GF-D8 (cell line): ENCODE measurements around the gene NAPA.

Source experiments
- DNase-seq: peaks from one replicate; lab custom pipeline; 2025; lab: John Stamatoyannopoulos, UW

NAPA gene

DNA sequence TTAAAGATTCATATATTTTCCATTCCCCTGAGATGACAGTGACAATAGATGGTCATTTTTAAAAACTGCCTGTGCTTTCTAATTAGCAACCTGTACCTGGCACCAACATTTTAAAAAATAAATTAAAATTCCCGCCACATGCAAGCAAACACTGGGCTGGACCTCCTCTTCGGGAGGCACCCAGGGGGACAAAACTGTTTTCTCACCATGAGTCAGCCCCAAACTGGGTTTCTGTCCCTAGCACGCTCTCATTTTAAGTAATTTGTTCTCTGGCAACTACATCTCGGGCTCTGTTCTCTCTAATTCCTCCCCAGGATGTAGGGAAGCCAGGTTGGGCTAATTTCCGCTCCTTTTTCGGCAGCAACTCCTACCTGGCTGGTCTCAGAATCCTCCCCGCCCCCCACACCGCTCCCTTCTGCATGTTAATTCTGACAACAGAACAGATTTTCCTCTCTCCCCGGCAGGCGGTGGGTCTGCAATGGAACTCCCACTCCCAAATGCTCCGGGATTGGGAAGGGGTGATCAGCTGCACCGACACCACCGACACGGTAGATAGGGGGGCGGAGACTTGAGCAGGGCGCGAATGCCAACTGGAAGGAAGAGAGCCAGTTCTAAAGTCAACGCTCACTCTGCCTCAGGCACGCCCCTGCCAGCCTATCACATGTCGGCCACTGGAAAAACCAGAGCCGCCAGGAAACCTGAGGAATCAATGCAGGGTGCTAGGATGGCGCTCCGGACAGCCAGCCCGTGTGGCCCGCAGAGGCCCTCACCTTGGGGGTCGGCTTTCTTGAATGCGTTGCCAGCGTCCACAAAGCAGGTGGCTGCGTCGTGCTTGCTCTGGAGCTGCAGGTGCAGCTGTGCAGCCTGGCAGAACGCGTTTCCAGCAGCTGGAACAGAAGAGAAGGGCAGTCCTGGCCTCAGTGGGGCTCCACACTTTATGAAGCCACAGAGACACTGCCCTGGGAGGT, 14.7 kb downstream of the NAPA start:
- no peak for DNase-seq

- DNase-seq: no peak
Observed at GRCh38 chr19:47499371-47499770, 15.5 kb downstream of the NAPA start.

DNA sequence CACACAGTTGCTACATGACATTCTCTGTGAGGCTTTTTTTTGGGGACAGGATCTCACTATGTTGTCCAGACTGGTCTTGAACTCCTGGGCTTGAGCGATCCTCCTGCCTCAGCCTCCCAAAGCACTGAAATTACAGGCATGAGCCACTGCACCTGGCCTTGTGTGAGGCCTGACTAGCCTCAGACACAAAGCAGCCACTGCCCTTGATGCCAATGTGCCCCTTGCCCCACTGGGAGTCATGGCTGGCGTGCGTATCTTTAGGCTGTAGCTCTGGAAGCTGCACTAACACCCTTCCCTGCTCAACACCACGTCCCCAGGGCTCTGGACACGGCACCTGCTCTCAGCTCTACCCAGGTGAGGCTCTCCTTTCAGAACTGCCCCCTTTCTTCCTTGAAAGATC, 16.3 kb downstream of the NAPA start:
- DNase-seq: no peak

DNA sequence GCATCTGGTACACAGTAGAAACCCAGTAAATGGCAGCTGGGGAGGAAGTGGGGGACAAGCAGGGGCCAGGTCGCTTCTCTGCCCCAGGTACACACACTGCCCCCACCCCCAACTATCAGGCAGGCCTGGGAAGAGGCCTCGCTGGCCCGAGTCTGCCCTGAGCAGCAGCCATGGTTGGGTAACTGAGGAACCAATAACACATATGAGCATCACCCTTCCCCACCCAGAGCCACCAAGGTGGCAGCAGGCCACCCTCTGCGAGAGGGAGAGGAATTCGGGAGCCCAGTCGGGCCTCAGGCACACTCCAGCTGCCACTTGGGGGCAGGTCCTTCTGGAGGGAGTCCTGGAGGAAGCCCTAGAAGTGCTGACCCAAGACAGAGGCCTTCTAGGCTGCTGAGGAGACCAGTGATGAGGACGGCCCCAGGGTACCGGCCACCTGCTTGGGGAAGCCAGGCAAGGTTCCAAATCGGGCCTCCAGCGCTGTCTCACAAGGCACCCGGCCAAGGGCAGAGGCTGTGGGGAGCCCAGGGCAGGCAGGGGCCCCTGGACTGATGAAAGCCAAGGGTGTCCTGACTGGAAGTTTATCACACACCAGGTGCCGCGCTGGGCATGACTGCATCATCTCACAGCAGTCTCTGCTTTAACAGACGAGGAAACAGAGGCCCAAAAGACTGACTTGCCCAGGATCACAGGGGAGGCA, 16.9 kb downstream of the NAPA start:
- no peak for DNase-seq

GRCh38 chr19:47497050-47497766, 17.7 kb downstream of the NAPA start:
- no peak for DNase-seq

- DNase-seq: no peak
Observed at GRCh38 chr19:47495478-47496372, 19.1 kb downstream of the NAPA start.

- DNase-seq: peak; percentile 30
Observed at GRCh38 chr19:47494729-47495128, 20.1 kb downstream of the NAPA start.

- DNase-seq: no peak
Observed at GRCh38 chr19:47494211-47494547, 20.7 kb downstream of the NAPA start.

DNA sequence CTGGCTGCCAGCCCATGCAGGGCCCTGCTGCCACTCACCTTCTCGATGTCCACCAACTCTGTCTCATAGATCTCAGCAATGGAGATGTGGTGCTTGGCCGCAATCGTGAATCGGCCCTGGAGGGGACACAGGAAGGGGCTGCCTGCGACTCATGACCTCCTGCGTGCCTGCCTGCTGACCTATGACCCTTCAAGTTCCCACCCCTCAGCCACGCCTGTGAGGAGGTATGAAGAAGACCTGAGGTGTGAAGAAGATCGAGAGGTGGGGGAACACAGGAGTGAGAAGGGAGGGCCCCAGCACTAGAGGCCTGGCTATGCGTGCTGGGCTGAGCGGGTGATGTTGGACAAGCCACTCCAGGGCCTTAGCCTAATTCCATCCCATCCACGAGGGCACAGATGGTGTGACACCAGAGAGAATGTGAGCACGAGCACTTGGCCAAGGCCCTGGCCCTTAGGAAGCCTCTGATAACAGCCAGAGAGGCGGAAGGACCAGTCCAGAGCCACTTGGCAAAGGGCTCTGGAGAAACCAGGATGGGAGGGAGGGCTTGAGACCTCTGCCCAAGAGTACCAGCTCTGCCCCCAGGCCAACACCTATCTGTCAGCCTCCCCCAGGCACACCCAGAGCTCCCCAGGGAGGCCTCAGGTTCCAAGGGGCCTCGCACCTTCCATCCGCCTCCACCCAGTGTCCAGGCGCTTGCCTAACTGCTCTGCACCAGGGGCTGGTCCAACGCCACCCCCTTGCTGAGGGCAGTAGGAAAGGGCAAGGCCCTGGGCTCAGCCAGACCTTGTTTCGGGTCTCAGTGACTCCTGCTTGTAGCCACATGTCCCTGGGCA, 21.3 kb downstream of the NAPA start:
- DNase-seq: no peak

DNA sequence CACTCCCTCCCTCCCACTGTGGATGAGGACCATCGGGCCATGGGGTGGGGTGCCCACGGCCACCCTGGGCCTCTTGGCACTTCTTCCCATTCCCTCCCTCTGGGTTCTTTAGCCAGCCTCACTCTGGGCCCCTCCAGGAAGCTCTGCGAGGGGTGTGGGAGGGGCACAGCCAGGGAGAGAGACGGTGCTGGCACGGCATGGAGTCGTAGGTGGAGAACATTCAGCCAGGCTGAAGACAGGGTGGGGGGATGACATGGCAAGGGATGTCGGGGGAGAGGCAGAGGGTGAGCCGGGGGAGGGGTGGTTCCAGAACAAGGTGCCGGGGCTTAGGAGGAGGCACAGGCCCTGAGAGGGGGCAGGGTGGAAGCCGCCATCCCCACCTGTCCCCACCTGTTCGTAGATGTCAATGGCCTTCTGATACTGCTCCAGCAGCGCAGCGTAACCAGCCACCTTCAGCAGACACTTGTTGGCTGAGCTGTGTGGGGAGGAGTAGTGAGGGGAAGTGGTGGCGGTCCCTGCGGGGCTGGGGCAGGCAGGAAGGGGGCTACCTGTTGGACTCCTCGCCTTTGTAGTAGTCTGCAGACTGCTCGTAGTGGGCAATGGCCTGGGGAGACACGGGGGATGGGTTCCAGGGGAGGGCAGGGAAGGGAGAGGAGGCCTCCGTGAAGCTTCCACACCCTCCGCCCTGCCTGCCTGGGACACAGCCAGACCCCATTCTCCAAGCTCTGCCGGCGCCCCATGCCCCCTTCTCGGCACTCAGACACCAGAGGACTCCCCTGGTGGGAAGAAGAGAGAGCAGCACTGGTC, 22.1 kb downstream of the NAPA start:
- no peak for DNase-seq

DNA sequence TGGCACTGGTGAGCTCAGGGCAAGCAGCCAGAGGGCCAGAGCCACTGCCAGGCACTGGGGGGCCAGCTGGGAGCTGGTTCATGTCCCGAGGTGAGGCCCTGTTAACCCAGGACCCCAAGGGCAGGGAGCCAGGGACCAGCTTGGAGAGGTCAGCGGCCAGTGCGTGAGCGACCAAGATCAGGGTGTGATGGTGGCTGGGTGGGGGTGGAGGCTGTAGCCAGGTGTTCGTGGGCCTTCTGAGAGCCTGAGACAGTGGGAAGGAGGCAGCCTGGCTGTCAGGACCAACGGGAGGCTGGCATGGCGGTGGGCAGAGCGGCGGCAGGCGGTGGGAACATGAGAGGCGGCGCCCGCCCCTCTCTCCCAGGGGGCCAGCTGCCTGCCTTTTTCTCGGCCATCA, 22.7 kb downstream of the NAPA start:
- DNase-seq: no peak

GRCh38 chr19:47491358-47492136, 23.3 kb downstream of the NAPA start:
- DNase-seq: no peak

GRCh38 chr19:47490847-47491246, 24.0 kb downstream of the NAPA start:
- no peak for DNase-seq

DNA sequence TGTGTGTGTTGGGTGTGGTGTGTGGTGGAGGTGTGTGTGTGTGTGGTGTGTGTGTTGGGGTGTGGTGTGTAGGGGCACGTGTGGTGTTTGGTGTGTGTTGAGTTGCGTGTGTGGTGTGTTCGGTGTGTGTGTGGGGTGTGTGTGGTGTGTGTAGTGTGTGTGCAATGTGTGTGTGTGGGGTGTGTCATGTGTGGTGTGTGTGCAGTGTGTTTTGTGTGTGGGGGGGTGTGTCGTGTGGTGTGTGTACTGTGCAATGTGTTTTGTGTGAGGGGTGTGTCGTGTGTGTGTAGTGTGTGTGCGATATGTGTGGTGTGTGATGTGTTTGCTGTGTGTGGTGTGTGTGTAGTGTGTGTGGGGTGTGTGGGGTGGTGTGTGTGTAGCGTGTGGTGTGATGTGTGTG, 24.8 kb downstream of the NAPA start:
- DNase-seq: no peak

- DNase-seq: no peak
Observed at GRCh38 chr19:47489072-47489914, 25.6 kb downstream of the NAPA start.

GRCh38 chr19:47487551-47488515, 27.0 kb downstream of the NAPA start:
- DNase-seq: peak; percentile 24

- DNase-seq: no peak
Observed at GRCh38 chr19:47486900-47487299, 28.0 kb downstream of the NAPA start.
